Chondrocyte (in vitro differentiated cells): ENCODE results near the gene CIDEA. TPM values are rescaled to one million over a fixed set of nuclear protein-coding genes. Genes with fewer than 3 reads are reported as not detected.

Experiments
- DNase-seq: peaks from one replicate; pipeline ENCODE4 v3.0.0; 2021; ENCODE audit warnings: mixed read lengths, low spot score
- H3K27ac Mint-ChIP-seq: one replicate; pipeline ENCODE4 v1.8.0; 2021; ENCODE audit warnings: mild to moderate bottlenecking, moderate library complexity, mixed read lengths; ENCODE audit not compliant: unreplicated experiment
- H3K27me3 Mint-ChIP-seq: 2 replicates; pipeline ENCODE4 v1.8.0; 2021; ENCODE audit warnings: low read depth, mixed read lengths
- H3K36me3 Mint-ChIP-seq: 2 replicates; pipeline ENCODE4 v1.8.0; 2021; ENCODE audit warnings: low read depth, mixed read lengths
- H3K4me1 Mint-ChIP-seq: 2 replicates; pipeline ENCODE4 v1.8.0; 2021; ENCODE audit warnings: low read depth, mild to moderate bottlenecking, mixed read lengths
- H3K4me3 Mint-ChIP-seq: one replicate; pipeline ENCODE4 v1.8.0; 2021; ENCODE audit warnings: mild to moderate bottlenecking, moderate library complexity, mixed read lengths; ENCODE audit not compliant: unreplicated experiment
- H3K9me3 Mint-ChIP-seq: 2 replicates; pipeline ENCODE4 v1.8.0; 2021; ENCODE audit warnings: low read depth, mixed read lengths
- CTCF ChIP-seq: fragments of 200-600 bp; sonication (generic); IDR thresholded peaks from 2 replicates; pipeline ENCODE4 v1.5.0; 2021; ENCODE audit warnings: antibody characterized with exemption, mild to moderate bottlenecking, moderate library complexity
- total RNA-seq: library from RNA; stranded (reverse); gene quantifications from 3 replicates; pipeline ENCODE4 v1.2.1, GENCODE V29; 2021

CIDEA gene
- total RNA-seq, 1 donor from 2014 or later, result not detected

GRCh38 chr18:12305211-12305610, 51.0 kb downstream of the CIDEA start:
- Mint-ChIP-seq H3K4me1 (peaks cover 26% of the 10 kb centered on the region), H3K27ac (no peak overlapping the region), H3K27me3 (no peaks in the 10 kb centered on the region), H3K36me3 (peaks cover 6% of the 10 kb centered on the region), H3K9me3 (no peaks in the 10 kb centered on the region), H3K4me3 (no peak overlapping the region)
- no peak for TF ChIP-seq CTCF
- no peak for DNase-seq

DNA sequence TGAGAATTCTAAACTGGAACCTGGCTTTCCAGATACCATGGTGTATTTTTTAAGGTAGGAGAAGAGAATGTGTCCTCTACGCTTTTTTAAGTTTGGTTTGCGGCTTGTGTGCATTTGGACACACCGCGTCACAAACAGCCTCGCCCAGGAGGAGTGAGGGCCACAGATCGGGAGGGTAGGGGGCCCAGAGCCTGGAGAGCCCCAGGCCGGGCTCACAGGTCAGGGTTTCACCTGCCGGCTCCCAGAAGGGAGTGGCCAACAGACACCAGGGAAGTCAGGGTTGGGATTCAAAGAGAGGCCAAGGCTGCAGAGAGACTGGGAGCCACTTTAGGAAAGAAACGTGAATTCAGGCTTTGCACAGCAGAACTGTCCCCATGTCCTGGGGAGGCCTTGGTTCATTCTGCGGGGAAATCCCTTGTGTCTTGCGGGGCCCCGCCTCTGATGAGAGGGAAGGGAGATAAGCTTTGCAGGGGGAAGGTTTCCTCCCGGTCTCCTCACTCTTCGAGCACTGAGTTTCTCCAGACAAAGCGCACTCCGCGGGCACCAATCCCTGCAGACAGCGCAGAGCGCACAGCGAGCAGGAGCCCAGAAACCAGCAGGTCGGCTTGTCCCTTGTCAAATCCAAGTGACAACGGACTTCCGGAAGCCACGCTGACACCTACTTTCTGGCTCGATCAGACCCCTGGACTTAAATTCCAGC, 51.9 kb downstream of the CIDEA start:
- Mint-ChIP-seq H3K9me3 (no peaks in the 10 kb centered on the region), H3K36me3 (peaks cover 11% of the 10 kb centered on the region), H3K27ac (peak overlapping the region; percentile 98), H3K4me1 (peaks cover 34% of the 10 kb centered on the region), H3K4me3 (peak overlapping the region; percentile 91), H3K27me3 (no peaks in the 10 kb centered on the region)
- no peak for TF ChIP-seq CTCF
- no peak for DNase-seq

DNA sequence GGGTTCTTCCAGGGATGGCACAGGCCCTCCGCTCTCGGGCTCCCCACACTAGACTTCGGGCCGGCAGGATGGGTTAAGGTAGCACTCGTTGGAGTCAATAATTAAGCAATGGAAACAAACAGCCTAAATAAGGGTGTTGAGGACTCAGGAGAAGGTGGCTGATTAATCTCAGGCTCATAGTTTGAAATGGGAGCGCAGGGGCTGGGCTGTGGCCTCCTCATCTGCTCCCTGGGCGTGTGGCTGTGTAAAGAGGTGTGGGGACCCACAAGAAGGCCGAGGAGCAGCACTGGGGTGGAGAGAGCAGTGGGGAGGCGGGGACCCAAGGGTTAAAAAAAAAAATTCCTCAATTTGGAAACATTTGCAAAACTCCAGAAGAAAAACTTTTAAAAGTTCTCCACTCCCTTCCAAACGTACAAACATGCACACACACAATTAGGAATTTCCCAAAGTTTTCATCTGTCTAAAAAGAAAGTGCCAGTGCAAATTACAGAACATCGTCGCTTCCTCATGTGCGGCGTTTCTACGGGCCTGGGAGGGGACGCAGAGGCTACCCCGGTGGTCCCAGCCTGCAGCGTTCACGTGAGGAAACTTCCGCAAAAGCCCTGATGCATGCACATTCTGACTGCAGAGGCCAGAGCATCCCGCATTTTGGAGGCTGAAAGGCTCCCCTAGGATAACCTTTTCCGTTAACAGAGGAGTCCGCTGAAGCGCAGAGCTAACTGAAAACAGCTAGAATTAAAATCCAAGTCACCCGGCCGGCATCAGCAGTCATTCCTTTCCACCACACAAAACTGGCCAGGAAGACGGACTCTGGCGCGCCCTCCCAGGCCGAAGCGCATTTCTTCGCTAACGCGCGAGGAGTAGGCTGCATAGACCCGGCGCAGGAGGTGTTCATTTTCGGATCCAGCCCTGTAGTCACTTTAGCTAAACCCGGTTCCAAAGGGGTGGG, 52.9 kb downstream of the CIDEA start:
- peak; percentile 67 for TF ChIP-seq CTCF
- Mint-ChIP-seq H3K4me1 (peaks cover 41% of the 10 kb centered on the region), H3K4me3 (peak overlapping the region; percentile 91)

GRCh38 chr18:12307701-12308385, 53.7 kb downstream of the CIDEA start, which contains the start of gene TUBB6:
Gene TUBB6 (plus strand): TSS chr18:12308241. CDS start chr18:12308293, 52 bp downstream.
- Mint-ChIP-seq H3K27me3 (no peaks in the 10 kb centered on the region), H3K4me3 (peak within 1 kb of the TSS; percentile 91), H3K36me3 (peaks cover 21% of the 10 kb centered on the region), H3K27ac (peak within 1 kb of the TSS; percentile 98), H3K4me1 (peaks cover 41% of the 10 kb centered on the region), H3K9me3 (peaks cover 3% of the 10 kb centered on the region)
- DNase-seq, result no peak
- peak; percentile 60 for TF ChIP-seq CTCF

More for the DNA sequence above, 52.9 kb downstream of the CIDEA start:
- H3K27me3 Mint-ChIP-seq, result no peaks in the 10 kb centered on the region
- DNase-seq, result no peak
- peaks cover 18% of the 10 kb centered on the region for H3K36me3 Mint-ChIP-seq
- H3K9me3 Mint-ChIP-seq, result peaks cover 3% of the 10 kb centered on the region
- H3K27ac Mint-ChIP-seq, result peak overlapping the region; percentile 98
